ENCODE data around the gene BRINP2. TPM values are rescaled to one million over a fixed set of nuclear protein-coding genes. Genes with fewer than 3 reads are reported as not detected.

BRINP2 gene
- polyA plus RNA-seq, 1 donor (not counting 4 experiments of a cell fraction or from before 2014, with no cell fraction given) = not detected

- Histone ChIP-seq H3K79me2 (ENCODE audit: control insufficient read depth, insufficient read depth, low read length) (no peaks in the 10 kb centered on the region), H3K4me2 (ENCODE audit: control insufficient read depth, extremely low read depth, insufficient read depth, low read depth, low read length) (no peak overlapping the region), H2AFZ (ENCODE audit: control insufficient read depth, low read length) (no peak overlapping the region), H3K4me3 (ENCODE audit: control insufficient read depth in 2 of 3, extremely low read depth in 1 of 3, insufficient read depth in 2 of 3, low read depth in 1 of 3, low read length in 3 of 3) (no peak overlapping the region), H3K9me1 (ENCODE audit: control insufficient read depth, extremely low read depth, insufficient read depth, low read length) (no peaks in the 10 kb centered on the region), H3K9ac (ENCODE audit: control insufficient read depth, extremely low read depth, insufficient read depth, low read length) (no peak overlapping the region), H3K4me1 (ENCODE audit: control insufficient read depth, extremely low read depth, insufficient read depth, low read length) (no peaks in the 10 kb centered on the region), H3K27me3 (ENCODE audit: control insufficient read depth, extremely low read depth, insufficient read depth, low read length) (no peaks in the 10 kb centered on the region), H3K9me3 (ENCODE audit: control insufficient read depth, low read depth, low read length) (no peaks in the 10 kb centered on the region), H4K20me1 (ENCODE audit: control insufficient read depth, extremely low read depth, insufficient read depth, low read length) (no peaks in the 10 kb centered on the region), H3K27ac (ENCODE audit: control insufficient read depth, insufficient read depth, low read length) (no peak overlapping the region), H3K36me3 (ENCODE audit: control insufficient read depth in 2 of 2, extremely low read depth in 1 of 2, insufficient read depth in 2 of 2, low read length in 2 of 2) (no peaks in the 10 kb centered on the region)
- dilution Hi-C loops (cut with MboI; ENCODE audit: extremely low pct_ligation_motif_present, low sequenced_read_pairs) = no loop called here
- TF ChIP-seq CTCF (optimal IDR thresholded peaks at IDR 0.05 in 1 of 3, IDR thresholded peaks at IDR 0.05 in 1 of 3, conservative IDR thresholded peaks at IDR 0.05 in 1 of 3; ENCODE audit: extremely low read depth in 1 of 3, insufficient read depth in 2 of 3, low read length in 3 of 3) (no peak), EZH2 (IDR thresholded peaks at IDR 0.05; ENCODE audit: low read length) (no peak)
- DNase-seq (ENCODE audit: low read depth, low spot score) (no peak), FAIRE-seq (no peak)
Measured at GRCh38 chr1:177329871-177330270, 159.1 kb downstream of the BRINP2 start.

Other genes starting within 250 kb of the BRINP2 start
- 0.08 TPM in 3 replicates for gene ASTN1, start 6.2 kb upstream of the BRINP2 start, polyA plus RNA-seq

Data from keratinocyte (primary cell).